Stomach (tissue), 9 donors: ENCODE data around the gene TMTC2. TPM values are rescaled to one million over a fixed set of nuclear protein-coding genes. Genes with fewer than 3 reads are reported as not detected.

ENCODE experiments used
- DNase-seq, 2 donors: peaks; one replicate each; pipeline versions ENCODE4 v3.0.0 to v3.0.0-alpha.2; 2013 to 2019
- H3K27ac ChIP-seq, 5 donors: fragments of 200-600 bp in 4 of 5; sonication (generic) in 4 of 5; one replicate each; pipeline ENCODE4 v1.5.1; 2013 to 2019; ENCODE audit warnings: mild to moderate bottlenecking in 1 of 5, moderate library complexity in 1 of 5
- H3K27me3 ChIP-seq, 3 donors: fragments of 200-600 bp; sonication (generic); one replicate each; pipeline ENCODE4 v1.5.1; 2017 to 2019; ENCODE audit warnings: mixed run types in 1 of 3
- H3K36me3 ChIP-seq, 4 donors: fragments of 200-600 bp; sonication (generic); 1 replicate in 3 of 4; 2 replicates in 1 of 4; pipeline ENCODE4 v1.5.1; 2016 to 2019
- H3K4me1 ChIP-seq, 4 donors: fragments of 200-600 bp; sonication (generic); one replicate each; pipeline ENCODE4 v1.5.1; 2016 to 2019
- H3K4me3 ChIP-seq, 4 donors: fragments of 200-600 bp; sonication (generic) in 3 of 4; one replicate each; pipeline ENCODE4 v1.5.1; 2016 to 2019; ENCODE audit warnings: mild to moderate bottlenecking in 1 of 4
- H3K9me3 ChIP-seq, 4 donors: fragments of 200-600 bp; sonication (generic); one replicate each; pipeline ENCODE4 v1.5.1; 2016 to 2019
- CTCF ChIP-seq, 7 experiments: fragments of 450-650 bp in 4 of 7; fragments of 200-600 bp in 3 of 7; sonication (generic) in 3 of 7; IDR thresholded peaks; one replicate each; pipeline ENCODE4 v1.5.1; 2016 to 2019; ENCODE audit warnings: antibody characterized with exemption in 7 of 7, control low read depth in 2 of 7, mild to moderate bottlenecking in 1 of 7
- EP300 ChIP-seq: sonication (generic); formaldehyde crosslinking; IDR thresholded peaks from one replicate; pipeline ENCODE4 v1.6.1; 2017; ENCODE audit warnings: antibody characterized with exemption
- POLR2A ChIP-seq, 4 donors: fragments of 450-650 bp; IDR thresholded peaks; one replicate each; pipeline ENCODE4 v1.6.1; 2016; ENCODE audit warnings: antibody characterized with exemption in 4 of 4, control low read depth in 2 of 4, mild to moderate bottlenecking in 1 of 4, moderate library complexity in 1 of 4
- POLR2AphosphoS5 ChIP-seq, 3 donors: sonication (generic); formaldehyde crosslinking; IDR thresholded peaks; one replicate each; pipeline ENCODE4 v1.6.1; 2016; ENCODE audit warnings: antibody characterized with exemption in 3 of 3
- WGBS, 5 donors: extraction: QIAGEN DNeasy Blood & Tissue Kit in 3 of 5; methylation state at CpG; one replicate each; pipeline versions ENCODE4 v1.1.5 to v1.1.7; 2013 to 2018; 5-methylcytosine and 5-hydroxymethylcytosine counted together
- intact Hi-C: fragments of 100-400 bp; cut with DNase I; formaldehyde crosslinking; loops from one replicate; pipeline ENCODE4 v1.15.1; 2023; ENCODE audit warnings: low total_unique reads
- polyA plus RNA-seq, 3 donors: library from polyadenylated mRNA; stranded (reverse); fragments of 200-250 nt; gene quantifications; one replicate each; pipeline ENCODE4 v1.2.3, GENCODE V29; 2013
- total RNA-seq, 5 donors: library from RNA; depleted of rRNA; stranded (reverse); fragments of >200 nt; gene quantifications; one replicate each; pipeline versions ENCODE4 v1.1.0 to v1.2.3, GENCODE V29; 2014 to 2016
- donor health status: healthy with polysubstance abuse.
- donor health status: Bipolar disorder and iron deficiency.
- donor health status: healthy.

The TMTC2 gene
- total and polyA plus RNA-seq, 8 donors: 6.1 to 60.0 (median 27.5) TPM

GRCh38 chr12:82645414-82645813, 41.3 kb upstream of the TMTC2 start:
- H3K4me3 ChIP-seq: no peak overlapping the region
- H3K9me3 ChIP-seq: no peaks in the 10 kb centered on the region
- no peak for TF ChIP-seq POLR2A (IDR thresholded peaks at IDR 0.05)
- TF ChIP-seq CTCF (IDR thresholded peaks at IDR 0.05): no peak
- no peak for TF ChIP-seq POLR2AphosphoS5 (IDR thresholded peaks at IDR 0.05)
- no peak for TF ChIP-seq EP300
- DNase-seq: no peak
- H3K36me3 ChIP-seq: no peaks in the 10 kb centered on the region
- intact Hi-C loops: no loop called here
- H3K27me3 ChIP-seq: no peaks in the 10 kb centered on the region
- H3K4me1 ChIP-seq: no peaks in the 10 kb centered on the region
- no peak overlapping the region for H3K27ac ChIP-seq

- WGBS, 5 donors: 89 to 93% (median 91%) methylated on average over 4 of the region's 4 CpGs
Observed at GRCh38 chr12:82647853-82648252, 38.9 kb upstream of the TMTC2 start.

GRCh38 chr12:82648259-82648909, 38.3 kb upstream of the TMTC2 start:
- intact Hi-C loops: no loop called here

More at GRCh38 chr12:82647853-82648252, 38.9 kb upstream of the TMTC2 start:
- no peaks in the 10 kb centered on the region for H3K36me3 ChIP-seq
- H3K27ac ChIP-seq: no peak overlapping the region
- no peaks in the 10 kb centered on the region for H3K9me3 ChIP-seq
- TF ChIP-seq EP300: no peak
- TF ChIP-seq POLR2AphosphoS5 (IDR thresholded peaks at IDR 0.05): no peak
- no peak for TF ChIP-seq CTCF (IDR thresholded peaks at IDR 0.05)
- no peak for TF ChIP-seq POLR2A (IDR thresholded peaks at IDR 0.05)
- no peak for DNase-seq
- H3K4me3 ChIP-seq: no peak overlapping the region
- no peaks in the 10 kb centered on the region for H3K4me1 ChIP-seq
- intact Hi-C loops: no loop called here
- H3K27me3 ChIP-seq: no peaks in the 10 kb centered on the region

GRCh38 chr12:82650627-82651337, 35.9 kb upstream of the TMTC2 start:
- no peak for TF ChIP-seq POLR2A (IDR thresholded peaks at IDR 0.05)
- TF ChIP-seq POLR2AphosphoS5 (IDR thresholded peaks at IDR 0.05): peak in 2 of 3 donors; percentile 32 to 59
- Histone ChIP-seq H3K4me1 (no peaks in the 10 kb centered on the region), H3K4me3 (no peak overlapping the region), H3K9me3 (no peaks in the 10 kb centered on the region), H3K27ac (no peak overlapping the region), H3K36me3 (no peaks in the 10 kb centered on the region), H3K27me3 (no peaks in the 10 kb centered on the region)
- intact Hi-C loops: no loop called here
- 50 to 61% (median 52%) methylated on average over 3 of the region's 3 CpGs for WGBS, 5 donors
- peak; percentile 48 to 85 for DNase-seq

More at GRCh38 chr12:82648259-82648909, 38.3 kb upstream of the TMTC2 start:
- Histone ChIP-seq H3K4me3 (no peak overlapping the region), H3K4me1 (no peaks in the 10 kb centered on the region), H3K36me3 (no peaks in the 10 kb centered on the region), H3K9me3 (no peaks in the 10 kb centered on the region), H3K27me3 (no peaks in the 10 kb centered on the region), H3K27ac (no peak overlapping the region)
- TF ChIP-seq EP300: no peak
- no peak for TF ChIP-seq CTCF (IDR thresholded peaks at IDR 0.05)
- no peak for TF ChIP-seq POLR2AphosphoS5 (IDR thresholded peaks at IDR 0.05)
- TF ChIP-seq POLR2A (IDR thresholded peaks at IDR 0.05): no peak
- DNase-seq: no peak
- 89 to 95% (median 91%) methylated on average over 5 of the region's 5 CpGs for WGBS, 5 donors

- DNase-seq: no peak
- TF ChIP-seq POLR2A (IDR thresholded peaks at IDR 0.05) (no peak), CTCF (IDR thresholded peaks at IDR 0.05) (no peak), EP300 (no peak), POLR2AphosphoS5 (IDR thresholded peaks at IDR 0.05) (no peak)
- Histone ChIP-seq H3K4me1 (no peaks in the 10 kb centered on the region), H3K36me3 (no peaks in the 10 kb centered on the region), H3K4me3 (no peak overlapping the region), H3K9me3 (no peaks in the 10 kb centered on the region), H3K27ac (no peak overlapping the region), H3K27me3 (no peaks in the 10 kb centered on the region)
- 80 to 94% (median 88%) methylated on average over 4 of the region's 4 CpGs for WGBS, 5 donors
- intact Hi-C loops: no loop called here
Observed at GRCh38 chr12:82651489-82651888, 35.2 kb upstream of the TMTC2 start.
